ENCODE data around the gene ARHGAP15.

- TF ChIP-seq POLR2AphosphoS5 (IDR thresholded peaks at IDR 0.05; ENCODE audit: low read depth) (no peak), CTCF (IDR thresholded peaks at IDR 0.05; ENCODE audit: insufficient read depth, low read length) (no peak), REST (IDR thresholded peaks at IDR 0.05; ENCODE audit: insufficient replicate concordance, low read depth) (no peak)
Observed at GRCh38 chr2:143354050-143354750, 225.0 kb downstream of the ARHGAP15 start.

All from HL-60 (cell line).